Suprapubic skin (tissue), 4 donors: ENCODE measurements around the gene LGR4.

Experiments used
- EP300 ChIP-seq: sonication (generic); formaldehyde crosslinking; IDR thresholded peaks from one replicate; pipeline ENCODE4 v1.6.1; 2017; ENCODE audit warnings: antibody characterized with exemption
- POLR2A ChIP-seq, 2 donors: fragments of 450-650 bp; IDR thresholded peaks; one replicate each; pipeline ENCODE4 v1.6.1; 2017; ENCODE audit warnings: antibody characterized with exemption in 2 of 2, mild to moderate bottlenecking in 2 of 2, moderate library complexity in 2 of 2
- POLR2AphosphoS5 ChIP-seq, 3 donors: sonication (generic); formaldehyde crosslinking; IDR thresholded peaks; one replicate each; pipeline ENCODE4 v1.6.1; 2017; ENCODE audit warnings: antibody characterized with exemption in 3 of 3
- TF ChIP-seq, protein P1 (sequence below), 2 donors: fragments of 200-600 bp in 1 of 2; fragments of 450-650 bp in 1 of 2; sonication (generic) in 1 of 2; IDR thresholded peaks; one replicate each; pipeline ENCODE4 v1.5.1; 2016 to 2019; ENCODE audit warnings: antibody characterized with exemption in 2 of 2, mild to moderate bottlenecking in 1 of 2, moderate library complexity in 1 of 2

DNA sequence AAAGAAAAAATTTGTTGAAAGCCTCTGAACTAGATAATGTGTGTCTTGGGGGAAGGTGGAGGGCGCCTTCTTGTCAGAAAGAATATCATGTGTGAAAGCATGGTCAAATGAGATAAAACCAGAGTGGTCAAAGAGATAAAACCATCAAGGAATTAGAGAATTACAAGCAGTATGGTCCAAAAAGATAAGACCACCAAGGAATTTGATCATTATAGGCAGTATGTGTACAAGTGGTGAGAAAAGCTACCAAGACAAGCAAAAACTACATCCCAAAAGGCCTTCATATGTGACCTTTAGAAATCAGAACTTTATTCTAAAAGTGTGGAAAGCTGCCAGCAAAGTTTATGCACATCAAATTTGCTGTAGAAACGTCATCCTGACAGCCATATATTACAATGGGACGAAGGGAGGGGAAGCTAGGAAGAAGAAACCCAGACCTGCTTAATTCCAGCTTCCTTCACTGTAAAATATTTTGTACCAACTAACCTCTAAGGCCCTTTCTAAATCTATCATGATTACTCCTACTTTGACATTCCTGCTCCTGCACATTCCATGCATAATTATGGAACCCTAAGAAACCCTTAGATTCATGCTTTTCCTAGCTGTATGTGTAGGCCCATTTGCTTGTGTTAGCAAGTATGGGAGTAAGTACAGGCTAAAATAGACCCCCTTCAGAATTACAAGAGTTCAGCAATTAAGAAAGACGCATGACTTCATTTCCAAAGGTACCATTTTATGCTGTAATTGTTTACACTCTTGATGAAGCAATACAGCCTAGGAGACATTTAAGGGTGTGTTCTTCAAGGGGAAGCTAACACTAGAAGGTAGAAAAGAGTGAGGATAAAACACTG, 51.6 kb downstream of the LGR4 start:
- TF ChIP-seq, protein P1, sequence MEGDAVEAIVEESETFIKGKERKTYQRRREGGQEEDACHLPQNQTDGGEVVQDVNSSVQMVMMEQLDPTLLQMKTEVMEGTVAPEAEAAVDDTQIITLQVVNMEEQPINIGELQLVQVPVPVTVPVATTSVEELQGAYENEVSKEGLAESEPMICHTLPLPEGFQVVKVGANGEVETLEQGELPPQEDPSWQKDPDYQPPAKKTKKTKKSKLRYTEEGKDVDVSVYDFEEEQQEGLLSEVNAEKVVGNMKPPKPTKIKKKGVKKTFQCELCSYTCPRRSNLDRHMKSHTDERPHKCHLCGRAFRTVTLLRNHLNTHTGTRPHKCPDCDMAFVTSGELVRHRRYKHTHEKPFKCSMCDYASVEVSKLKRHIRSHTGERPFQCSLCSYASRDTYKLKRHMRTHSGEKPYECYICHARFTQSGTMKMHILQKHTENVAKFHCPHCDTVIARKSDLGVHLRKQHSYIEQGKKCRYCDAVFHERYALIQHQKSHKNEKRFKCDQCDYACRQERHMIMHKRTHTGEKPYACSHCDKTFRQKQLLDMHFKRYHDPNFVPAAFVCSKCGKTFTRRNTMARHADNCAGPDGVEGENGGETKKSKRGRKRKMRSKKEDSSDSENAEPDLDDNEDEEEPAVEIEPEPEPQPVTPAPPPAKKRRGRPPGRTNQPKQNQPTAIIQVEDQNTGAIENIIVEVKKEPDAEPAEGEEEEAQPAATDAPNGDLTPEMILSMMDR (IDR thresholded peaks at IDR 0.05) = no peak
- TF ChIP-seq POLR2AphosphoS5 (IDR thresholded peaks at IDR 0.05) = no peak
- no peak for TF ChIP-seq POLR2A (IDR thresholded peaks at IDR 0.05)
- TF ChIP-seq EP300 = no peak
